Omental fat pad (tissue), 4 donors: ENCODE measurements around the gene ZNF318. TPM values are rescaled to one million over a fixed set of nuclear protein-coding genes. Genes with fewer than 3 reads are reported as not detected.

ENCODE experiments used
- ATAC-seq: fragments of 150-250 bp; one replicate; pipeline ENCODE4 v1.9.1; 2016; ENCODE audit warnings: mild to moderate bottlenecking, moderate library complexity; ENCODE audit not compliant: low FRiP score
- DNase-seq: peaks from one replicate; pipeline ENCODE4 v3.0.0-alpha.2; 2019; ENCODE audit warnings: low spot score
- total RNA-seq, 4 donors: library from RNA; depleted of rRNA; stranded (reverse); fragments of >200 nt; gene quantifications; one replicate each; pipeline ENCODE4 v1.1.0, GENCODE V29; 2016
- TF ChIP-seq, protein P1 (sequence below), 3 donors: fragments of 450-650 bp; IDR thresholded peaks; one replicate each; pipeline ENCODE4 v1.5.1; 2016 to 2017; ENCODE audit warnings: antibody characterized with exemption in 3 of 3, mild to moderate bottlenecking in 3 of 3, moderate library complexity in 2 of 3

Gene ZNF318
- total RNA-seq, 4 donors from 2014 or later = 9.2 to 15.8 (median 12.7) TPM

DNA sequence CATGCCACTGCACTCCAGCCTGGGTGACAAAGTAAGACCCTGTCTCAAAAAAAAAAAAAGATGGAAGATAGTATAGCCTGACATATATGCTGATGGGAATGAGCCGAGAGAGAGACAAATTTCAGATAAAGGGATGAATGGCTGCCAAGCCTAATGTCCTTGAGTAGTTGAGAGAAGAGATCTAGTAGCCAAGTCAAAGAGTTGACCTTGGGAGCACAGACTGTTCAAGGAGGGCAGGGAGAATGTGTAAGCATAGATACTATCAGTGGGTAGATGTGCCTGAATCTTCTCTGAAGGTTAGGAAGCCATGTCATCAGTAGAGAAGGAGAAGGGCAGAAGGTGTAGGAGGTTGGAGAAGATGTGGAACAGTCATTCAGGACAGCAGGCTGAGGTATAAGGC, 37.8 kb upstream of the ZNF318 start:
- DNase-seq (no peak), ATAC-seq (no peak)
- TF ChIP-seq, protein P1, sequence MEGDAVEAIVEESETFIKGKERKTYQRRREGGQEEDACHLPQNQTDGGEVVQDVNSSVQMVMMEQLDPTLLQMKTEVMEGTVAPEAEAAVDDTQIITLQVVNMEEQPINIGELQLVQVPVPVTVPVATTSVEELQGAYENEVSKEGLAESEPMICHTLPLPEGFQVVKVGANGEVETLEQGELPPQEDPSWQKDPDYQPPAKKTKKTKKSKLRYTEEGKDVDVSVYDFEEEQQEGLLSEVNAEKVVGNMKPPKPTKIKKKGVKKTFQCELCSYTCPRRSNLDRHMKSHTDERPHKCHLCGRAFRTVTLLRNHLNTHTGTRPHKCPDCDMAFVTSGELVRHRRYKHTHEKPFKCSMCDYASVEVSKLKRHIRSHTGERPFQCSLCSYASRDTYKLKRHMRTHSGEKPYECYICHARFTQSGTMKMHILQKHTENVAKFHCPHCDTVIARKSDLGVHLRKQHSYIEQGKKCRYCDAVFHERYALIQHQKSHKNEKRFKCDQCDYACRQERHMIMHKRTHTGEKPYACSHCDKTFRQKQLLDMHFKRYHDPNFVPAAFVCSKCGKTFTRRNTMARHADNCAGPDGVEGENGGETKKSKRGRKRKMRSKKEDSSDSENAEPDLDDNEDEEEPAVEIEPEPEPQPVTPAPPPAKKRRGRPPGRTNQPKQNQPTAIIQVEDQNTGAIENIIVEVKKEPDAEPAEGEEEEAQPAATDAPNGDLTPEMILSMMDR (IDR thresholded peaks at IDR 0.05) = no peak

DNA sequence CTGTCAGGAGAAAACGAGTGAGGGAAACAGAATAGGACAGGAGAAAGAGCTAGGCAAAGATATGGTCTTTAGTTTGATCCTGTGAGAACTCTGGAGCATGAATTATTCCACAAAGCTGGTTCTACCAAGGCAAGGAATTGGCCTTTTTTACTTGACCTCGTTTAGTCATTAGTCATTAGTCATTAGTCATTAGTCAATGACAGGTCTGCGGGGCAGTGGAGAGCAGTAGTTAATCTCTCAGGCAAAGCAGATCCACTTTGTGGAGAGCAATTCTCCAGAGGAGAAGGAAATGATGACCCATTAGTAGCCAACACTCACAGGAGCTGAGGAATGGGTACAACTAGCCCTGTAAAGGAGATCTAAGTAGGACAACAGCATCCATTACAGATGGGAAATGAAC, 35.9 kb upstream of the ZNF318 start:
- DNase-seq (no peak), ATAC-seq (no peak)
- TF ChIP-seq, protein P1 (IDR thresholded peaks at IDR 0.05) = no peak

DNA sequence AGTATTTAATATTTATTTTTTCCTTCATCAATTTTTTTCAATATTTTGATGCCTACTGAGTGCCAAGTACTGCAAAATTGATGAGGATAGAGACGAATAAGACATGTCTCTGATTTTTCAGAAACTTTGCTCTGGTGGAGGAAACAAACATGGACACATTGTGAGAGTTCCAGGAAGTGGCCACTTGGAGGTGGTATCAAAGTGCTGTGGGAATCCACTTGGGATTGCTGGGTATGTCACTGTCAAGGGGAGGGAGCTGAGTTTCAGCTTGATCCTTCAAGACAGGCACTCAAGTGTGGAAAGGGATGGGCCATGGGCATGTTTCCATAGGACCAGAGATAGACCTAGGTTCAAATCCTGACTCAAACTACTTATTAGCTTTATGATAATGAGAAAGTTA, 33.4 kb upstream of the ZNF318 start:
- ATAC-seq (no peak), DNase-seq (no peak)

DNA sequence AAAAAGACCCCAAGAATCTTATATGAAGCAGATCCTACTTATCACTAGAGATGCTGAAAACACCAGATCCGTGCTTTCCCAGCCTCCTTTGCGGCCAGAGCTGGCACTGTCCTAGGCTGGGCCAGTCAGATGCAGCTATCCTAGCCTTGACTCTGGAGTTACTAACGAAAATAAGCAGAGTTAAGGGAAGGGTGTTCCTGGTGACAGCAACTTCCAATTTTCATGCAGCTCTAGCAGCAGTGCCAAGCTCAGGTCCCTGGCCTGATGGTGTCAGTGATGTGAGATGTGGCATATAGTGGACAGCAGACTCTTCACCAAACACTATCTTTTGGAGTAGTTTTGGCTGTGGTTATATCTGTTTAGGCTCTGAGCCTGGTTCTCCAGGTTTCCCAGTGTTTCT, 32.3 kb upstream of the ZNF318 start:
- TF ChIP-seq, protein P1 (IDR thresholded peaks at IDR 0.05) = no peak
- ATAC-seq (no peak), DNase-seq (no peak)

More for the DNA sequence above, 33.4 kb upstream of the ZNF318 start:
- TF ChIP-seq, protein P1 (IDR thresholded peaks at IDR 0.05) = no peak

DNA sequence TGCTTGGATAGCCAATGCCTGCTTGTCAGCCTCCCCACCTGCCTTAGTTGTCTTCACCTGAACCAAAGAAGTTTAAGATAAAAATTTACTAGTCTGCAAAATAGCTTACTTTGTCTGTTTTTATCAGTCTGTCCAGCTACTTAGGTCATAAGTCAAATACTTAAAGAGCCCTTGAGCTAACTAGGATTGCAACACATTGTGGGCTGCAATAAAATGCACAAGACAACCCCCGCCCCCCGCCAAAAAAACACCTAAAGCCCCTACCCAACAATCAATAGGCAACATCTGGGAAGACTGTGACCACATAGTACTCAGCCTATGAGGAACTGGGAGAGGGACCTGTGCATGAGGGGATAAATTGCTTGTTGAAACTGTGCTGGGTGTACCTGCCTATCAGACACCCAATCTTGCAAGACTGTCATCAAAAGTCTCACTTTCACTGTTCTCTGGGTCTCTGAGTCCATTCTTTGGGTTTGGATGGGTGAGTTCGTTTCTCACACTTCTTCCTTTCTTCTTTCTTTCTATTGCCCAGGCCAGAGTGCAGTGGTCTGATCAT, 30.6 kb upstream of the ZNF318 start:
- DNase-seq (no peak), ATAC-seq (no peak)
- TF ChIP-seq, protein P1 (IDR thresholded peaks at IDR 0.05) = no peak

DNA sequence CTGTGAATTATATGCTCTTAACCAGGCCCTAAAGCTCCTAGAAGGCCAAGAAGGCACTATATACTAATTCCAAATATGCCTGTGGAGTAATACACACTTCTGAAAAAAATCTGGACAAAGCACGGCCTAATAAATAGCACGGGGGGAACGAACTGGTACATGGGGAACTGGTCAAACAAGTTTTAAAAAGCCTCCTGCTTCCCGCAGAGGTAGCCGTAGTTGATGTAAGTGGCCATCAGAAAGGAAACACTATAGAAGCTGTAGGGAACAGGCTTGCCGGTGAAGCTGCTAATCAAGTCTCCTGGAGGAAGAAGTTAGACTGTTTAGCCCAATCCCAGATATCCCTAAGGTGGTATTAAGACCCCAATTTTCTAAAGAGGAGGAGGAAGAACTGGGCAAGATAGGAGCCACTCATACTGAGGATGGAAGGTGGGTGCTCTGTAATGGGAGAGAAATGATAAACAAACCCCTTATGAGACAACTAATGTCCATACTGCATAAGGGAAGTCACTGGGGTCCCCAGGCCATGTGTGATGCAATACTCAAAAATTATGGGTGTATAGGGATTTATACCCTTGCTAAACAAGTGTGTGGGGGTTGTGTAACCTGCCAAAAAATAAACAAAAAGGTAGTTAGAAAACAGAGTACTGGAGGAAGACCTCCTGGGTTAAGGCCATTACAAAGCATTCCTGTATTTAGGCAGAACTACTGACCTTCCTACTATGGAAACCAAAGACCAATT, 27.1 kb upstream of the ZNF318 start:
- ATAC-seq = no peak
- TF ChIP-seq, protein P1 (IDR thresholded peaks at IDR 0.05) = no peak
- DNase-seq = no peak

DNA sequence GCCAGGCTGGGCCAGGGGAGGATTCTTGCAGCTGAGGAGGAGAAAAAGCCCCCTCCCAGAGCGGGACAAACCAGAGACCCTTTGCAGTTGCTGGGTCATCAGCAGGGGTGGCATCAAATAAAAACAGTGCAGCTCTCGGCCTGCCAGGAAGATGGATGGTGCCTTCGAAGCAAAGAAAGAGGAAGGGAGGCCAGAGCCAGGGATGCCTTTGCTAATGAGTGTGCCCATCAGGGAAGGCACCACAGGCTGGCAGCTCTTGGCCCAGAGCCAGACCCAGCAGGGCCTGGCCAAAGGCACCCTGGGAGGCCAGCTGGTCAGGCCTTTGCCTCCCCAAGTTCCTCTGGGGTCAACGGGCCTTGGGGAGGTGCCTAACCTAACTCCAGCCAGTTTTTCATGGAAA, 26.3 kb upstream of the ZNF318 start:
- DNase-seq (no peak), ATAC-seq (no peak)
- TF ChIP-seq, protein P1 (IDR thresholded peaks at IDR 0.05) = no peak
